Stimulated activated CD4-positive, alpha-beta T cell treated with anti-CD3 and anti-CD28 coated beads, Interleukin-4, amount 100 ng/mL, for 4 hours (primary cell): ENCODE data around the gene UPF1.
A peak's percentile ranks its signal among the peaks of the same experiment; 100 is the strongest.
"Not testable (repeated sequence)": the region's sequence is repeated elsewhere in the genome, so short reads cannot be mapped to it uniquely, and the experiment has no call there.

Experiments
- DNase-seq, 2 experiments: peaks; one replicate each; pipeline ENCODE4 v3.0.0-alpha.2; 2020

UPF1 gene

GRCh38 chr19:18799389-18799970 is 32.3 kb upstream of the UPF1 start:
- no peak for DNase-seq

- no peak for DNase-seq
Observed at GRCh38 chr19:18800079-18800478, 31.7 kb upstream of the UPF1 start.

GRCh38 chr19:18800636-18801035 is 31.1 kb upstream of the UPF1 start:
- no peak for DNase-seq

- no peak for DNase-seq
Observed at GRCh38 chr19:18802354-18802753, 29.4 kb upstream of the UPF1 start.

GRCh38 chr19:18803550-18804138 is 28.1 kb upstream of the UPF1 start:
- DNase-seq: no peak

GRCh38 chr19:18804139-18804601 is 27.6 kb upstream of the UPF1 start:
- no peak for DNase-seq

- no peak for DNase-seq
Observed at GRCh38 chr19:18804643-18805042, 27.1 kb upstream of the UPF1 start.

GRCh38 chr19:18807861-18808331 is 23.9 kb upstream of the UPF1 start:
- DNase-seq: no peak

GRCh38 chr19:18809149-18809868 is 22.4 kb upstream of the UPF1 start:
- no peak for DNase-seq

- not testable (repeated sequence) for DNase-seq
Observed at GRCh38 chr19:18811638-18812037, 20.1 kb upstream of the UPF1 start.

GRCh38 chr19:18814063-18814462 is 17.7 kb upstream of the UPF1 start:
- no peak for DNase-seq

- no peak for DNase-seq
Observed at GRCh38 chr19:18815673-18816072, 16.1 kb upstream of the UPF1 start.

GRCh38 chr19:18816645-18817044 is 15.1 kb upstream of the UPF1 start:
- DNase-seq: not testable (repeated sequence)

GRCh38 chr19:18817574-18817973 is 14.2 kb upstream of the UPF1 start:
- DNase-seq: no peak

GRCh38 chr19:18828786-18829185 is 3.0 kb upstream of the UPF1 start:
- DNase-seq: no peak

- no peak for DNase-seq
Observed at GRCh38 chr19:18830488-18830887, 1.3 kb upstream of the UPF1 start.

GRCh38 chr19:18832306-18833140 is 764 bp downstream of the UPF1 start:
- DNase-seq: peak in 1 of 2 experiments; percentile 18

GRCh38 chr19:18833141-18833476 is 1.4 kb downstream of the UPF1 start:
- no peak for DNase-seq

GRCh38 chr19:18833849-18834643 is 2.3 kb downstream of the UPF1 start:
- no peak for DNase-seq

GRCh38 chr19:18834644-18834984 is 2.9 kb downstream of the UPF1 start:
- no peak for DNase-seq

- no peak for DNase-seq
Observed at GRCh38 chr19:18839465-18840287, 7.9 kb downstream of the UPF1 start.
